NCI-H1417 (cell line): ENCODE results near the gene WIPF3.
"Not testable (repeated sequence)": the region's sequence is repeated elsewhere in the genome, so short reads cannot be mapped to it uniquely, and the experiment has no call there.

Experiments used
- DNase-seq, 3 experiments: peaks; one replicate each; lab custom pipeline; 2025; lab: John Stamatoyannopoulos, UW

WIPF3 gene

GRCh38 chr7:29879609-29880008 is 73.3 kb downstream of the WIPF3 start:
- DNase-seq, result no peak

DNA sequence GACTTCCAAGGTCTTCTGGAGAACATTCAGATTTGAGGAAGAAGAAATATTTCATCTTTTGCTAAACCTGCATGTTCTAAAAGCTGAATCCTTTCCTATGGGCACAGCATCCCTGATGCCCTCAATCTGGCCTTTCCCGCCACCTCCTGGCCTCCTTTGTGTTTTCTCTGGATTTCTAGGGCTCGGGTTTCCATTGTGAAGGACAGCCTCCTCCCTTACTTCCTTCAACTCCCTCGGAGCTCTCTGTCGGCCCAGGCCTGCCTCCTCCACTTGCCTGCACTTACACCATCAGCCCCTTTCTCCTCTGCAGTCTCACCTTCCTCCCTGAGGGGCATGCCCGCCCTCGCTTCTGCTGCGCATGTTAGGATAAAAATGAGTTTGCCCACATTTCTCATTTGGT is 75.4 kb downstream of the WIPF3 start:
- peak in 1 of 3 experiments; percentile 21 for DNase-seq

- DNase-seq, result no peak
Observed at GRCh38 chr7:29882481-29882880, 76.2 kb downstream of the WIPF3 start.

GRCh38 chr7:29883462-29884398 is 77.4 kb downstream of the WIPF3 start:
- DNase-seq, result peak in 2 of 3 experiments; percentile 59 to 61

DNA sequence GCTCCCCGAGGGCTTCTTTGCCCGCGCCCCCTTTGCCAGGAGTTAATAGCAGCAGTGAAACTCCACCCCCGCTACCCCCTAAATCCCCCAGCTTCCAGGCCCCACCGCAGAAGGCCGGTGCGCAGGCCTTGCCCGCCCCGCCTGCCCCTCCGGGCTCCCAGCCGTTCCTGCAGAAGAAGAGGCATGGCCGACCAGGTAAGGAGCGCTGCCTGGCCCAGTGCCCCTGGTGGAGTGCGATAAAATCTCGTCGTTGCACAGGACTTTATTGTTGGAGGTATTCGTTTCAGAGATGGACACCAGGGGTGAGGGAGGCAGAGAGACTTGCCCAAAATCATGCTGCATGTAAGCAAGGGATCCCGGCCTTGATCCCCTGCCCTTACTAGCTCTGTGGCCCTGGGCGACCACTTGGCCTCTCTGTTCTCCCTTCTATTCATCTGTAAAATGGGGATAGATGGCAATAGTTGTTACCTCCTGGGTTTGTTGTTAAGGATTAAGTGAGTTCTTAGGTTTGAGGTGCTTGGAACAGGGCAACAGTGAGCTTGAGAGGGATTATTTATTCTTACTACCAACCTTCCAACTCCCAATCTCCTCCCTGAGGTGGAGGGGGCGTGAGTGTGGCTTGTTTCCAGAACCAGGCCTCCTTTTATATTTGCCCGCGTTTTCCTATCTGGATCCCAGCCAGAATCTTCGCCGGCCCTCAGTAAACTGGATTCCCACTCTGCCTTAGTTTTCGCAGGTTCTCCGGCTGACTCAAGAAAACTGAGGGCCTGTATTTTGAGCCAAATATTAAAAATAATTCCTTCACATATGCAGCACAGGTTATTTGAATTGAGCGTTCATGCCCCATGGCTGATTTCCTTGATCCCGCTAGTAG is 78.3 kb downstream of the WIPF3 start:
- peak in 2 of 3 experiments; percentile 58 to 61 for DNase-seq

- DNase-seq, result no peak
Observed at GRCh38 chr7:29885626-29886025, 79.3 kb downstream of the WIPF3 start.

- DNase-seq, result no peak
Observed at GRCh38 chr7:29886827-29887226, 80.5 kb downstream of the WIPF3 start.

GRCh38 chr7:29888006-29888405 is 81.7 kb downstream of the WIPF3 start:
- DNase-seq, result no peak

DNA sequence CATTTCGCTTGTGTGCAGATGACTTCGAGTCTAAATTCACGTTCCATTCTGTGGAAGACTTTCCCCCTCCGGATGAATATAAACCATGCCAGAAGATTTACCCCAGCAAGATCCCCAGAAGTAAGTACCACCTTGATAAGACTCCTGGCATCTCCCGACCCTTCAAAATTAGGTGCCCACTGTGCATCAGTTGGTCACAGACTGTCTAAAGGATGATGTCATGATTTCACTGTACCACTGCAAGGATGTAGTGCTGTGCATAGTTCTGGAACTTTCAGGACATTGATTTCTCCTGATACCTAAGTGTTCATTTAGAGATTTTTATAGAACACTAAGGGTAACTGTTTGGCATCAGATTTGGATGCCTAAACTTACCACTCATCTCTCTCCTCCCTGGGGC is 83.0 kb downstream of the WIPF3 start:
- DNase-seq, result no peak

GRCh38 chr7:29890251-29890650 is 83.9 kb downstream of the WIPF3 start:
- DNase-seq, result no peak

- not testable (repeated sequence) for DNase-seq
Observed at GRCh38 chr7:29890786-29891185, 84.5 kb downstream of the WIPF3 start.

- DNase-seq, result no peak
Observed at GRCh38 chr7:29891766-29892165, 85.5 kb downstream of the WIPF3 start.

DNA sequence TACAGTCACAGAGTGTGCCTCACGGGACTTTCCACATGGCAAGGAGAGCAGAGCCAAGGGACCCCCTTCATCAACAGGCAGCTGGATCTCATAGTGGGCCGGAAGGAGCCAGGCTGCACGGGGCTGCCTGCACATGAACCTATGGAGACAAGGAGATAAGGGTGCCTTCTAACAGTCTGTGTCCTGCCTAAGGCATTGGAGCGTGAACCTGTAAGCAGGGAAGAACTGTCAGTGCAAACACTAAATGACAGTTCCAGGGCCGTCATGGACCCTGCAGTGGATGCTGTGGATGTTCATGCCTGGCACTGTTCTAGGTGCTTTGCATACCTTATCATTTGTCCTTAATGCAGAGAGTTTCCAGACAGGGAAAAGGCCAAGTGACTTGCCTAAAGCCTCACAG is 85.9 kb downstream of the WIPF3 start:
- no peak for DNase-seq

DNA sequence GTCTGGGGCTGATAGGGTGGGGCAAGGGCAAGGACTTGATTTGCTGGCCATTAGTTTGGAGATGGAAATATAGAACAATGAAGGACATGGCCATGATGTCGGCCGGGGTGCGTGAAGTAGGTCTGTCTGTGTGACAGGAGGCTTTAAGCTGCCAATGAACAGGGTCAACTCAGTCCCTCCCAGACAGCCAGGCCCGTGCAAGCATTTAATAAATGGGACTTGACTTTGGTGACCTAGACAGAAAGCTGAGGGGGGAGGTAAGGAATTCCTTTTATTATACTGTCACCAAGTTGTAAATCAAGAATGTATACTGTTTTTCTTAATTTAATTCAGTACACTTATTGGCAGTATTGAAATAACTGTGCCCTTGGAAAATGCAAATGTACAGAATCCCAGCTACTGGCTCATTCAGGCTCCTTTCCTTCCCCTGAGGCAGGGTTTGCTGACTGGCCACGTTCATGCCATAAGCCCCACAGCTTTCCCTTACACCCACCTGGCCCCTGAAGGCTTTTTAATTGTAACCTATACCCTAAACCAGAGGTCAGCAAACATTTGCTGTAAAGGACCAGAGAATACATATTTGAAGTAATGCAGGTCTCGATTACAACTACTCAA is 87.2 kb downstream of the WIPF3 start:
- DNase-seq, result peak in 1 of 3 experiments; percentile 56

GRCh38 chr7:29894256-29894655 is 87.9 kb downstream of the WIPF3 start:
- peak in 2 of 3 experiments; percentile 12 to 56 for DNase-seq

DNA sequence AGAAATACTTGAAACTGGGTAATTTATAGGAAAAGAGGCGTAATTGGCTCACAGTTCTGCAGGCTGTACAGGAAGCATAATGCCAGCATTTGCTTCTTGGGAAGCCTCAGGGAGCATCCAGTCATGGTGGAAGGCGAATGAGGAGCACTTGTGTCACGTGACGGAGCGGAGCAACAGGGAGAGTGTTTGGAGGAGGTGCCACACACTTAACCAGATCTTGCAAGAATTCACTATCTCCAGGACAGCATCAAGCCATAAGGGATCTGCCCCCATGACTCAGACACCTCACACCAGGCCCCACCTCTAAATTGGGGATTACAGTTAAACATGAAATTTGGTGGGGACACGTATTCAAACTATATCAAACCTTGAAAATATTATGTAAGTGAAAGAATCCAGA is 89.3 kb downstream of the WIPF3 start:
- no peak for DNase-seq

DNA sequence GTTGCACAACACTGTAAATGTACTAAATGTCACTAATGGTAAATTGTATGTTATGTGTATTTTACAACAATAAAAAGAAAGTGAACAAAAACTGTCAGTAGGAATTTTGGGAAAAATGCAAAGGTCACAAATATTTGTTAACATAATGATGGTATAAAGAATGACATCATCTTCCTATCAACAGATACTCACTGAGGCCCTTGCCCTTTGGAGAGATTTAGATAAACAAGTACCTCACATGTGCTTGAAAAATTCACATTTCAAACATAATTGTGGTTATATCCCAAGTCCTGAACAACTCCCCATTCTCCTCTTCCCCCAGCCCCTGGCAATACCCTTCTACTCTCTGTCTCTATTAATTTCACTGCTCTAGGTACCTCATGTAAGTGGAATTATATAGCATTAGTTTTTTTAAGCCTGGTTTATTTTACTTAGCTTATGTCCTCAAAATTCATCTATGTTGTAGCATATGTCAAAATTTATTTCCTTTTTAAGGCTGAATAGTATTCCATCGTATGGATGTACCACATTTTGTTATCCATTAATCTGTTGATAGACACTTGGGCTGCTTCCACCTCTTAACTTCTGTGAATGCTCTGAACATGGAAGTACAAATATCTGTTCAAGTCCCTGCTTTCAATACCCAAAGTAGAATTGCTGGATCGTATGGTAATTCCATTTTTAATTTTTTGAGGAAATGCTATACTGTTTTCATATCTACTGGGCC is 90.5 kb downstream of the WIPF3 start:
- DNase-seq, result no peak

GRCh38 chr7:29898301-29898700 is 92.0 kb downstream of the WIPF3 start:
- DNase-seq, result no peak

DNA sequence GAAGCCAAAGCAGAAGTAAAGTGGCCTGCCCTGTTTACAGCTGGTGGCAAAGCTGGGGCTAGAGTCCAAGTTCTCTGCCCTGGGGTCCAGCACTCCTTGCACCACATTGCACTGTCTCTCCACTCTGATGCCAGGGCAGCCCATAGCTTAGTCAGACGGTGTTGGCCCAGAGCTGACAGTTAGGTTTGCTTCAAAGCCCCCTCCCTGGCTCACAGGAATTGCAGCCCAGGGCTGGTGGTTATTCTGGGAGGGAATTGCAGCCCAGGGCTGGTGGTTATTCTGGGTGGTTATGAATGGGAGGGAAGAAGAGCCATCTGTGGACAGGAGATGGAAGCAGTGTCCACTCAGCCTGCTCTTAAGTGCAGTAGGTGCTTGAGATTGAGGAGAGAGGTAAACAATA is 94.4 kb downstream of the WIPF3 start:
- peak in 2 of 3 experiments; percentile 15 to 50 for DNase-seq

DNA sequence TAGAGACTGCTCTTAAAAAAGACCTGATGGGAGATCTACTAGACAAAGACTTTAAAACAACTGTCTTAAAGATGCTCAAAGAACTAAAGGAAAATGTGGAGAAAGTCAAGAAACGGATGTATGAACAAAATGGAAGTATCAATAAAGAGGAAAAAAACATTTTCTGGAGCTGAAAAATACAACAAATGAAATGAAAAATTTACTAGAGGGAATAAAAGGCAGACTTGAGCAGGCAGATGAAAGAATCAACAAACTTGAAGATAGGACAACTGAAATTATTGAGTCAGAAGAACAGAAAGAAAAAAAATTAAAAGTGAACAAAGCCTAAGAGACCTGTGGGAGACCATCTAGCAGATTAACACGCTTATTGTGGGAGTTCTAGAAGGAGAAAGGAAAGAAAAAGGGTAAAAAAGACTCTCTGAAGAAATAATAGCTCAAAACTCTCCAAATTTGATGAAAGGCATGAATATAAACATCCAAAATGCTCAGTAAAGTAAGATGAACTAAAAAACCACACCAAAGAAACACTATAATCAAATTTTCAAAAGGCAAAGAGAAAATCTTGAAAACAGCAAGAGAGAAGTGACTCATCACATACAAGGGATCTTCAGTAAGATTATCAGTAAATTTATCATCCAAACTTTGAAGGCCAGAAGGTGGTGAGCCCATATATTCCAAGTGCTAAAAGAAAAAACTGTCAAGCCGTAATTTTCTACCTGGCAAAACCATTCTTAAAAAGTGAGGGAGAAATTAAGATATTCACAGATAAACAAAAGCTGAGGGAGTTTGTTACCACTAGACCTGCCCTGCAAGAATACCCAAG is 100.1 kb downstream of the WIPF3 start:
- no peak for DNase-seq

DNA sequence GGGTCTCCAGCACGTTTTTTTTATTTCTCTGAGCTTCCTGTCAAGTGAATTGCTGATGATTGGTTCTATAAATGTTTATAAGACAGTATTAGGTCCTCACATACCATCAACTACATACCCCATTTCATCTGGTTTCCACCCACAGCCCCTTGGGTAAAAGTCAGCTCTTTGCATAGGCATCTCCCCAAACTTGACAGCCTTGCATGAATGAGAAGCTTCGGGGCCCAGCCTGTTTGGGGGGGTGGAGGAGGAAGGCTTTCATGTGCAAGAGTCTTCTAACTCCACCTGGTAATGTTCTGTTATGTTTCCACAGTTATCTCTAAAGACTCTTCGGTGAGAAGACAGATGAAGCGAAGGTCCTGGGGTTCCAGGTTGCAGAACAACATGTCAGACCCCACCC is 107.9 kb downstream of the WIPF3 start:
- DNase-seq, result no peak
